ENCODE data around the gene TBXA2R.

DNA sequence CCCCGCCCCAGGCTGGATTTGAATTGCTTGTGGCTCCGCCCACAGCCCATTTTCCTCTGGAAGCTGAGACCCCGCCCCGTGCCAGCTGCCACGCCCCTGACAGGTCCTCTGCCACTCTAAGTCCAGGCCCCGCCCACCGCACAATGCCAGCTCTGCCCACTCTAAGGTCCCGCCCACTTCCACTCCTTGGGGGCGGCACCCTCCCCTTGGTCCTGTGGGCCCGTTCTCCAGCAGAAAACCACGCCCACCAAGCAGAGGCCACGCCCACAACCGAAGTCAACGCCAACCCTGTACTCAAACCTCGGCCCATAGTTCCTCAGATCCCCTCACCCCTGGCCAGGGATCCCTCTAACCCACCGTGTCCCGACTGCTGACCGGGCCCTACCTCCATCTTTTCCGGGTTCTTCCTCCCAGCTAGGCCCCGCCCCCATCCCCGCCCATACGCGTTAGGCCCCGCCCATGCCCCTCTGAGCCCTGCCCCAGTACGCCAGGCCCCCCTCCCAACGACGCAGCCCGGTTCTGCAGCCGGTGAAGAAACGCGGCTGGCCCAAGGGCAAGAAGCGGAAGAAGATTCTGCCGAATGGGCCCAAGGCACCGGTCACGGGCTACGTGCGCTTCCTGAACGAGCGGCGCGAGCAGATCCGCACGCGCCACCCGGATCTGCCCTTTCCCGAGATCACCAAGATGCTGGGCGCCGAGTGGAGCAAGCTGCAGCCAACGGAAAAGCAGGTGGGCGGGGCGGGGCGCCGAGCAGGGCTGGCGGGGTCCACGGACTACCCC lies 32.6 kb downstream of the TBXA2R start:
- TF ChIP-seq JUNB (IDR thresholded peaks at IDR 0.05; ENCODE audit: unreplicated experiment): no peak
- TF ChIP-seq, protein P1, sequence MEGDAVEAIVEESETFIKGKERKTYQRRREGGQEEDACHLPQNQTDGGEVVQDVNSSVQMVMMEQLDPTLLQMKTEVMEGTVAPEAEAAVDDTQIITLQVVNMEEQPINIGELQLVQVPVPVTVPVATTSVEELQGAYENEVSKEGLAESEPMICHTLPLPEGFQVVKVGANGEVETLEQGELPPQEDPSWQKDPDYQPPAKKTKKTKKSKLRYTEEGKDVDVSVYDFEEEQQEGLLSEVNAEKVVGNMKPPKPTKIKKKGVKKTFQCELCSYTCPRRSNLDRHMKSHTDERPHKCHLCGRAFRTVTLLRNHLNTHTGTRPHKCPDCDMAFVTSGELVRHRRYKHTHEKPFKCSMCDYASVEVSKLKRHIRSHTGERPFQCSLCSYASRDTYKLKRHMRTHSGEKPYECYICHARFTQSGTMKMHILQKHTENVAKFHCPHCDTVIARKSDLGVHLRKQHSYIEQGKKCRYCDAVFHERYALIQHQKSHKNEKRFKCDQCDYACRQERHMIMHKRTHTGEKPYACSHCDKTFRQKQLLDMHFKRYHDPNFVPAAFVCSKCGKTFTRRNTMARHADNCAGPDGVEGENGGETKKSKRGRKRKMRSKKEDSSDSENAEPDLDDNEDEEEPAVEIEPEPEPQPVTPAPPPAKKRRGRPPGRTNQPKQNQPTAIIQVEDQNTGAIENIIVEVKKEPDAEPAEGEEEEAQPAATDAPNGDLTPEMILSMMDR (conservative IDR thresholded peaks at IDR 0.05; ENCODE audit: low read depth in 2 of 2): no peak
- TF ChIP-seq EZH2 (IDR thresholded peaks at IDR 0.05; ENCODE audit: low read depth, unreplicated experiment): no peak
- 0 out of 2 replicates have a peak, but pooled peaks have one; percentile 35 for TF ChIP-seq POLR2AphosphoS5 (IDR thresholded peaks at IDR 0.05; ENCODE audit: low read depth)
- TF ChIP-seq STAT1 (IDR thresholded peaks at IDR 0.05; ENCODE audit: unreplicated experiment): no peak
- no peak for TF ChIP-seq EZH2phosphoT487 (IDR thresholded peaks at IDR 0.05; ENCODE audit: unreplicated experiment)
- TF ChIP-seq, protein P2, sequence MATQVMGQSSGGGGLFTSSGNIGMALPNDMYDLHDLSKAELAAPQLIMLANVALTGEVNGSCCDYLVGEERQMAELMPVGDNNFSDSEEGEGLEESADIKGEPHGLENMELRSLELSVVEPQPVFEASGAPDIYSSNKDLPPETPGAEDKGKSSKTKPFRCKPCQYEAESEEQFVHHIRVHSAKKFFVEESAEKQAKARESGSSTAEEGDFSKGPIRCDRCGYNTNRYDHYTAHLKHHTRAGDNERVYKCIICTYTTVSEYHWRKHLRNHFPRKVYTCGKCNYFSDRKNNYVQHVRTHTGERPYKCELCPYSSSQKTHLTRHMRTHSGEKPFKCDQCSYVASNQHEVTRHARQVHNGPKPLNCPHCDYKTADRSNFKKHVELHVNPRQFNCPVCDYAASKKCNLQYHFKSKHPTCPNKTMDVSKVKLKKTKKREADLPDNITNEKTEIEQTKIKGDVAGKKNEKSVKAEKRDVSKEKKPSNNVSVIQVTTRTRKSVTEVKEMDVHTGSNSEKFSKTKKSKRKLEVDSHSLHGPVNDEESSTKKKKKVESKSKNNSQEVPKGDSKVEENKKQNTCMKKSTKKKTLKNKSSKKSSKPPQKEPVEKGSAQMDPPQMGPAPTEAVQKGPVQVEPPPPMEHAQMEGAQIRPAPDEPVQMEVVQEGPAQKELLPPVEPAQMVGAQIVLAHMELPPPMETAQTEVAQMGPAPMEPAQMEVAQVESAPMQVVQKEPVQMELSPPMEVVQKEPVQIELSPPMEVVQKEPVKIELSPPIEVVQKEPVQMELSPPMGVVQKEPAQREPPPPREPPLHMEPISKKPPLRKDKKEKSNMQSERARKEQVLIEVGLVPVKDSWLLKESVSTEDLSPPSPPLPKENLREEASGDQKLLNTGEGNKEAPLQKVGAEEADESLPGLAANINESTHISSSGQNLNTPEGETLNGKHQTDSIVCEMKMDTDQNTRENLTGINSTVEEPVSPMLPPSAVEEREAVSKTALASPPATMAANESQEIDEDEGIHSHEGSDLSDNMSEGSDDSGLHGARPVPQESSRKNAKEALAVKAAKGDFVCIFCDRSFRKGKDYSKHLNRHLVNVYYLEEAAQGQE (IDR thresholded peaks at IDR 0.05; ENCODE audit: unreplicated experiment): no peak
- TF ChIP-seq, protein P3, sequence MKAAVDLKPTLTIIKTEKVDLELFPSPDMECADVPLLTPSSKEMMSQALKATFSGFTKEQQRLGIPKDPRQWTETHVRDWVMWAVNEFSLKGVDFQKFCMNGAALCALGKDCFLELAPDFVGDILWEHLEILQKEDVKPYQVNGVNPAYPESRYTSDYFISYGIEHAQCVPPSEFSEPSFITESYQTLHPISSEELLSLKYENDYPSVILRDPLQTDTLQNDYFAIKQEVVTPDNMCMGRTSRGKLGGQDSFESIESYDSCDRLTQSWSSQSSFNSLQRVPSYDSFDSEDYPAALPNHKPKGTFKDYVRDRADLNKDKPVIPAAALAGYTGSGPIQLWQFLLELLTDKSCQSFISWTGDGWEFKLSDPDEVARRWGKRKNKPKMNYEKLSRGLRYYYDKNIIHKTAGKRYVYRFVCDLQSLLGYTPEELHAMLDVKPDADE (IDR thresholded peaks at IDR 0.05): no peak
- no peak for TF ChIP-seq CREB1 (CRISPR knock-in tag; IDR thresholded peaks at IDR 0.05; ENCODE audit: low read depth)
- no peak for TF ChIP-seq ZNF331 (CRISPR knock-in tag; IDR thresholded peaks at IDR 0.05; ENCODE audit: low read depth)
- TF ChIP-seq ZNF114 (CRISPR knock-in tag; IDR thresholded peaks at IDR 0.05): no peak
- TF ChIP-seq, protein P4, sequence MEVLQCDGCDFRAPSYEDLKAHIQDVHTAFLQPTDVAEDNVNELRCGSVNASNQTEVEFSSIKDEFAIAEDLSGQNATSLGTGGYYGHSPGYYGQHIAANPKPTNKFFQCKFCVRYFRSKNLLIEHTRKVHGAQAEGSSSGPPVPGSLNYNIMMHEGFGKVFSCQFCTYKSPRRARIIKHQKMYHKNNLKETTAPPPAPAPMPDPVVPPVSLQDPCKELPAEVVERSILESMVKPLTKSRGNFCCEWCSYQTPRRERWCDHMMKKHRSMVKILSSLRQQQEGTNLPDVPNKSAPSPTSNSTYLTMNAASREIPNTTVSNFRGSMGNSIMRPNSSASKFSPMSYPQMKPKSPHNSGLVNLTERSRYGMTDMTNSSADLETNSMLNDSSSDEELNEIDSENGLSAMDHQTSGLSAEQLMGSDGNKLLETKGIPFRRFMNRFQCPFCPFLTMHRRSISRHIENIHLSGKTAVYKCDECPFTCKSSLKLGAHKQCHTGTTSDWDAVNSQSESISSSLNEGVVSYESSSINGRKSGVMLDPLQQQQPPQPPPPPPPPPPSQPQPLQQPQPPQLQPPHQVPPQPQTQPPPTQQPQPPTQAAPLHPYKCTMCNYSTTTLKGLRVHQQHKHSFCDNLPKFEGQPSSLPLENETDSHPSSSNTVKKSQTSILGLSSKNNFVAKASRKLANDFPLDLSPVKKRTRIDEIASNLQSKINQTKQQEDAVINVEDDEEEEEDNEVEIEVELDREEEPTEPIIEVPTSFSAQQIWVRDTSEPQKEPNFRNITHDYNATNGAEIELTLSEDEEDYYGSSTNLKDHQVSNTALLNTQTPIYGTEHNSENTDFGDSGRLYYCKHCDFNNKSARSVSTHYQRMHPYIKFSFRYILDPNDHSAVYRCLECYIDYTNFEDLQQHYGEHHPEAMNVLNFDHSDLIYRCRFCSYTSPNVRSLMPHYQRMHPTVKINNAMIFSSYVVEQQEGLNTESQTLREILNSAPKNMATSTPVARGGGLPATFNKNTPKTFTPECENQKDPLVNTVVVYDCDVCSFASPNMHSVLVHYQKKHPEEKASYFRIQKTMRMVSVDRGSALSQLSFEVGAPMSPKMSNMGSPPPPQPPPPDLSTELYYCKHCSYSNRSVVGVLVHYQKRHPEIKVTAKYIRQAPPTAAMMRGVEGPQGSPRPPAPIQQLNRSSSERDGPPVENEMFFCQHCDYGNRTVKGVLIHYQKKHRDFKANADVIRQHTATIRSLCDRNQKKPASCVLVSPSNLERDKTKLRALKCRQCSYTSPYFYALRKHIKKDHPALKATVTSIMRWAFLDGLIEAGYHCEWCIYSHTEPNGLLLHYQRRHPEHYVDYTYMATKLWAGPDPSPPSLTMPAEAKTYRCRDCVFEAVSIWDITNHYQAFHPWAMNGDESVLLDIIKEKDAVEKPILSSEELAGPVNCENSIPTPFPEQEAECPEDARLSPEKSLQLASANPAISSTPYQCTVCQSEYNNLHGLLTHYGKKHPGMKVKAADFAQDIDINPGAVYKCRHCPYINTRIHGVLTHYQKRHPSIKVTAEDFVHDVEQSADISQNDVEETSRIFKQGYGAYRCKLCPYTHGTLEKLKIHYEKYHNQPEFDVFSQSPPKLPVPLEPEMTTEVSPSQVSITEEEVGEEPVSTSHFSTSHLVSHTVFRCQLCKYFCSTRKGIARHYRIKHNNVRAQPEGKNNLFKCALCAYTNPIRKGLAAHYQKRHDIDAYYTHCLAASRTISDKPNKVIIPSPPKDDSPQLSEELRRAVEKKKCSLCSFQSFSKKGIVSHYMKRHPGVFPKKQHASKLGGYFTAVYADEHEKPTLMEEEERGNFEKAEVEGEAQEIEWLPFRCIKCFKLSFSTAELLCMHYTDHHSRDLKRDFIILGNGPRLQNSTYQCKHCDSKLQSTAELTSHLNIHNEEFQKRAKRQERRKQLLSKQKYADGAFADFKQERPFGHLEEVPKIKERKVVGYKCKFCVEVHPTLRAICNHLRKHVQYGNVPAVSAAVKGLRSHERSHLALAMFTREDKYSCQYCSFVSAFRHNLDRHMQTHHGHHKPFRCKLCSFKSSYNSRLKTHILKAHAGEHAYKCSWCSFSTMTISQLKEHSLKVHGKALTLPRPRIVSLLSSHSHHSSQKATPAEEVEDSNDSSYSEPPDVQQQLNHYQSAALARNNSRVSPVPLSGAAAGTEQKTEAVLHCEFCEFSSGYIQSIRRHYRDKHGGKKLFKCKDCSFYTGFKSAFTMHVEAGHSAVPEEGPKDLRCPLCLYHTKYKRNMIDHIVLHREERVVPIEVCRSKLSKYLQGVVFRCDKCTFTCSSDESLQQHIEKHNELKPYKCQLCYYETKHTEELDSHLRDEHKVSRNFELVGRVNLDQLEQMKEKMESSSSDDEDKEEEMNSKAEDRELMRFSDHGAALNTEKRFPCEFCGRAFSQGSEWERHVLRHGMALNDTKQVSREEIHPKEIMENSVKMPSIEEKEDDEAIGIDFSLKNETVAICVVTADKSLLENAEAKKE (CRISPR knock-in tag; IDR thresholded peaks at IDR 0.05): no peak

All from GM23338 (cell line).